ENCODE data around the gene BNC2.

DNA sequence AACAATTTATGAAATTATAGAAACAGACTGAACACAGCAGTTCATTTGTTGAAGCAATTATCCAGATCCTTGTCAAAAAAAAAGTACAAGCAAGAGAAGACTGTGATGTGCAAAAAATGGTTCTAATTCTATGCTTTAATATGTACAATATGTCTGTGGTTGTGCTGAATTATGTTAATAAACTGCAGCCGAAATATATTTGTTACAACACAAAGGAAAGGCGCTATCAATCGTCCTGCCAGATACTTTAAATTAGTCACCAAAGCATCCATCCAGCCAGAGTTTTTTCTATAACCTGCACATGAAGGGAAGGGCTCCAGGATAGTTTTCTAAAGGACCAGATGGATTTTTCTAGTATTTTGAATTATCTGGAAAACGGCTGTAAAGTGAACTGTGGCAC is 259.5 kb downstream of the BNC2 start:
- no peak for TF ChIP-seq POLR2A (IDR thresholded peaks at IDR 0.05)
- TF ChIP-seq, protein P1, sequence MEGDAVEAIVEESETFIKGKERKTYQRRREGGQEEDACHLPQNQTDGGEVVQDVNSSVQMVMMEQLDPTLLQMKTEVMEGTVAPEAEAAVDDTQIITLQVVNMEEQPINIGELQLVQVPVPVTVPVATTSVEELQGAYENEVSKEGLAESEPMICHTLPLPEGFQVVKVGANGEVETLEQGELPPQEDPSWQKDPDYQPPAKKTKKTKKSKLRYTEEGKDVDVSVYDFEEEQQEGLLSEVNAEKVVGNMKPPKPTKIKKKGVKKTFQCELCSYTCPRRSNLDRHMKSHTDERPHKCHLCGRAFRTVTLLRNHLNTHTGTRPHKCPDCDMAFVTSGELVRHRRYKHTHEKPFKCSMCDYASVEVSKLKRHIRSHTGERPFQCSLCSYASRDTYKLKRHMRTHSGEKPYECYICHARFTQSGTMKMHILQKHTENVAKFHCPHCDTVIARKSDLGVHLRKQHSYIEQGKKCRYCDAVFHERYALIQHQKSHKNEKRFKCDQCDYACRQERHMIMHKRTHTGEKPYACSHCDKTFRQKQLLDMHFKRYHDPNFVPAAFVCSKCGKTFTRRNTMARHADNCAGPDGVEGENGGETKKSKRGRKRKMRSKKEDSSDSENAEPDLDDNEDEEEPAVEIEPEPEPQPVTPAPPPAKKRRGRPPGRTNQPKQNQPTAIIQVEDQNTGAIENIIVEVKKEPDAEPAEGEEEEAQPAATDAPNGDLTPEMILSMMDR (IDR thresholded peaks at IDR 0.05), result no peak
